GM23338 (cell line): Measurements from ENCODE around the gene HNF1A. TPM values are rescaled to one million over a fixed set of nuclear protein-coding genes. Genes with fewer than 3 reads are reported as not detected.

ENCODE experiments used
- ATAC-seq: fragments of 200-7000 bp; cut with Tn5 transposase; 3 replicates; pipeline ENCODE4 v1.9.1; 2020
- DNase-seq: peaks from one replicate; pipeline ENCODE4 v3.0.0-alpha.2; 2015; ENCODE audit warnings: low spot score
- H2AFZ ChIP-seq: fragments of 200-600 bp; sonication (generic); 2 replicates; pipeline ENCODE4 v1.8.0; 2016; ENCODE audit warnings: antibody characterized with exemption, mild to moderate bottlenecking, moderate library complexity
- H3F3A ChIP-seq: fragments of 200-600 bp; sonication (generic); replicated peaks from 2 replicates; pipeline ENCODE4 v1.8.0; 2017; ENCODE audit warnings: antibody characterized with exemption, mixed run types, low read depth
- H3K27ac ChIP-seq: fragments of 200-600 bp; sonication (generic); 2 replicates; pipeline ENCODE4 v1.6.1; 2016; ENCODE audit warnings: low read depth
- H3K27me3 ChIP-seq: fragments of 200-600 bp; sonication (generic); 2 replicates; pipeline ENCODE4 v1.8.0; 2016; ENCODE audit warnings: mild to moderate bottlenecking, mixed run types, moderate library complexity; ENCODE audit not compliant: insufficient read depth
- H3K36me3 ChIP-seq: fragments of 200-600 bp; sonication (generic); 2 replicates; pipeline ENCODE4 v1.8.0; 2016; ENCODE audit warnings: mild to moderate bottlenecking; ENCODE audit not compliant: insufficient read depth
- H3K4me1 ChIP-seq: fragments of 200-600 bp; sonication (generic); 2 replicates; pipeline ENCODE4 v1.8.0; 2016; ENCODE audit warnings: mild to moderate bottlenecking, moderate library complexity; ENCODE audit not compliant: insufficient read depth
- H3K4me2 ChIP-seq: fragments of 200-600 bp; sonication (generic); 2 replicates; pipeline ENCODE4 v1.7.1; 2017; ENCODE audit warnings: mixed run types
- H3K4me3 ChIP-seq: fragments of 200-600 bp; sonication (generic); 2 replicates; pipeline ENCODE4 v1.6.1; 2016; ENCODE audit warnings: mixed run types
- H3K79me2 ChIP-seq: fragments of 200-600 bp; sonication (generic); replicated peaks from 2 replicates; pipeline ENCODE4 v1.8.0; 2017; ENCODE audit warnings: mild to moderate bottlenecking; ENCODE audit not compliant: insufficient read depth
- H3K9me2 ChIP-seq: fragments of 200-600 bp; sonication (generic); 2 replicates; pipeline ENCODE4 v1.8.0; 2017; ENCODE audit not compliant: insufficient read depth
- H4K20me1 ChIP-seq: fragments of 200-600 bp; sonication (generic); replicated peaks from 2 replicates; pipeline ENCODE4 v1.8.0; 2017; ENCODE audit warnings: mild to moderate bottlenecking; ENCODE audit not compliant: insufficient read depth
- H3K27ac Mint-ChIP-seq: 2 replicates; pipeline ENCODE4 v1.8.0; 2020; ENCODE audit warnings: inconsistent platforms, mild to moderate bottlenecking, moderate library complexity, mixed read lengths
- H3K27me3 Mint-ChIP-seq: 3 replicates; pipeline ENCODE4 v1.8.0; 2022; ENCODE audit warnings: low read depth, mild to moderate bottlenecking, moderate library complexity, mixed read lengths, inconsistent platforms; ENCODE audit not compliant: insufficient read depth, poor library complexity
- H3K36me3 Mint-ChIP-seq: 3 replicates; pipeline ENCODE4 v1.8.0; 2021; ENCODE audit warnings: low read depth, mild to moderate bottlenecking, inconsistent platforms, moderate library complexity, mixed read lengths
- H3K4me1 Mint-ChIP-seq: 3 replicates; pipeline ENCODE4 v1.8.0; 2020; ENCODE audit warnings: mild to moderate bottlenecking, inconsistent platforms, mixed read lengths
- H3K4me3 Mint-ChIP-seq: 3 replicates; pipeline ENCODE4 v1.8.0; 2021; ENCODE audit warnings: moderate library complexity, mild to moderate bottlenecking, inconsistent platforms, mixed read lengths
- H3K9me3 Mint-ChIP-seq: 3 replicates; pipeline ENCODE4 v1.8.0; 2020; ENCODE audit warnings: moderate library complexity, mild to moderate bottlenecking, inconsistent platforms, mixed read lengths
- CREB1 ChIP-seq: fragments of 250-450 bp; sonication (Bioruptor Pico); IDR thresholded peaks from 2 replicates; pipeline ENCODE4 v1.5.0; 2020; ENCODE audit warnings: low read depth, mild to moderate bottlenecking, moderate library complexity
- EZH2 ChIP-seq: fragments of 200-600 bp; sonication (generic); IDR thresholded peaks from one replicate; pipeline ENCODE4 v1.8.0; 2017; ENCODE audit warnings: antibody characterized with exemption, mild to moderate bottlenecking, low read depth; ENCODE audit not compliant: unreplicated experiment
- EZH2phosphoT487 ChIP-seq: fragments of 200-600 bp; sonication (generic); IDR thresholded peaks from one replicate; pipeline ENCODE4 v1.8.1; 2018; ENCODE audit warnings: antibody characterized with exemption; ENCODE audit not compliant: unreplicated experiment
- JUNB ChIP-seq: IDR thresholded peaks from one replicate; pipeline ENCODE4 v1.6.1; 2016; ENCODE audit warnings: antibody characterized with exemption; ENCODE audit not compliant: unreplicated experiment
- NANOG ChIP-seq: IDR thresholded peaks from 2 replicates; pipeline ENCODE4 v1.6.1; 2016; ENCODE audit warnings: antibody characterized with exemption, borderline replicate concordance
- POLR2AphosphoS5 ChIP-seq: IDR thresholded peaks from 2 replicates; pipeline ENCODE4 v1.6.1; 2016; ENCODE audit warnings: antibody characterized with exemption, low read depth
- STAT1 ChIP-seq: IDR thresholded peaks from one replicate; pipeline ENCODE4 v1.6.1; 2016; ENCODE audit warnings: antibody characterized with exemption; ENCODE audit not compliant: unreplicated experiment
- ZNF331 ChIP-seq: fragments of 250-450 bp; sonication (Bioruptor Pico); IDR thresholded peaks from 2 replicates; pipeline ENCODE4 v1.5.0; 2020; ENCODE audit warnings: low read depth, mild to moderate bottlenecking, moderate library complexity
- polyA plus RNA-seq: library from polyadenylated mRNA; unstranded; fragments of >200 nt; fragmentation: Nextera tagmentation; extraction: Ambion mirVana; gene quantifications from 2 replicates; pipeline ENCODE4 v1.2.1, GENCODE V29; 2016
- total RNA-seq: library from RNA; depleted of rRNA; stranded (reverse); fragments of >200 nt; shearing (Covaris generic); gene quantifications from 2 replicates; pipeline ENCODE4 v1.2.3, GENCODE V29; 2014
- TF ChIP-seq, protein P1 (sequence below): IDR thresholded peaks from 2 replicates; pipeline ENCODE4 v1.6.1; 2016; ENCODE audit warnings: antibody characterized with exemption
- TF ChIP-seq, protein P2 (sequence below): fragments of 250-450 bp; sonication (Bioruptor Pico); IDR thresholded peaks from 2 replicates; pipeline ENCODE4 v1.5.0; 2020; ENCODE audit warnings: mild to moderate bottlenecking, moderate library complexity

The HNF1A gene
- total and polyA plus RNA-seq, 2 experiments from 2014 or later, result 0.11 TPM; not detected in 1

DNA sequence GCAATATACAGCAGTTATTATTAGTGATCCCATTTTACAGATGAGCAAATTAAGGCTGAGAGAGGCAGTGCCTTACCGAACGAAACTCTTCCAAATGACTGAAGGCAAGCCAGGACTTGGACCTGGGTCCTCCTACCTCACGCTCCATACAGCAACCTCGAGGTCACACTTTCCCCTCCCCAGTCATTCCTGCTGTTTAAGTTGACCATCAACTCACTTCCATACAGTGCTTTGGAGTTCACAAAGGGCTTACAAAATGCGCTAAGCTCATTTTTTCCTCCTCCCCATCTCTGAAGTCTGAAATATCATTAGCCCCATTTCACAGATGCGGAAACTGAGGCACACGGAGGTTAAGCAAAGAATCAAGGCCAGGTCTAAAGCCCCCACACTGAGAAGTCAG is 4.3 kb downstream of the HNF1A start:
- H4K20me1 ChIP-seq, result no peaks in the 10 kb centered on the region
- Mint-ChIP-seq H3K9me3 (no peaks in the 10 kb centered on the region; the same call in 2 of the 3 replicates), H3K4me1 (peaks cover 19% of the 10 kb centered on the region), H3K27ac (no peak overlapping the region), H3K27me3 (peaks cover 2% of the 10 kb centered on the region), H3K36me3 (no peaks in the 10 kb centered on the region; the same call in 2 of the 3 replicates), H3K4me3 (no peak overlapping the region)
- H3K4me1 ChIP-seq, result peaks cover 9% of the 10 kb centered on the region; the same call in 1 of the 2 replicates
- H3K4me2 ChIP-seq, result no peak overlapping the region
- no peak overlapping the region for H3K27ac ChIP-seq
- H3K79me2 ChIP-seq, result no peaks in the 10 kb centered on the region
- no peaks in the 10 kb centered on the region for H3K36me3 ChIP-seq
- TF ChIP-seq EZH2phosphoT487 (no peak), CREB1 (CRISPR knock-in tag) (no peak), POLR2AphosphoS5 (no peak), EZH2 (no peak), NANOG (no peak), ZNF331 (CRISPR knock-in tag) (no peak), STAT1 (no peak), JUNB (no peak)
- TF ChIP-seq, protein P1, sequence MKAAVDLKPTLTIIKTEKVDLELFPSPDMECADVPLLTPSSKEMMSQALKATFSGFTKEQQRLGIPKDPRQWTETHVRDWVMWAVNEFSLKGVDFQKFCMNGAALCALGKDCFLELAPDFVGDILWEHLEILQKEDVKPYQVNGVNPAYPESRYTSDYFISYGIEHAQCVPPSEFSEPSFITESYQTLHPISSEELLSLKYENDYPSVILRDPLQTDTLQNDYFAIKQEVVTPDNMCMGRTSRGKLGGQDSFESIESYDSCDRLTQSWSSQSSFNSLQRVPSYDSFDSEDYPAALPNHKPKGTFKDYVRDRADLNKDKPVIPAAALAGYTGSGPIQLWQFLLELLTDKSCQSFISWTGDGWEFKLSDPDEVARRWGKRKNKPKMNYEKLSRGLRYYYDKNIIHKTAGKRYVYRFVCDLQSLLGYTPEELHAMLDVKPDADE, result no peak
- TF ChIP-seq, protein P2, sequence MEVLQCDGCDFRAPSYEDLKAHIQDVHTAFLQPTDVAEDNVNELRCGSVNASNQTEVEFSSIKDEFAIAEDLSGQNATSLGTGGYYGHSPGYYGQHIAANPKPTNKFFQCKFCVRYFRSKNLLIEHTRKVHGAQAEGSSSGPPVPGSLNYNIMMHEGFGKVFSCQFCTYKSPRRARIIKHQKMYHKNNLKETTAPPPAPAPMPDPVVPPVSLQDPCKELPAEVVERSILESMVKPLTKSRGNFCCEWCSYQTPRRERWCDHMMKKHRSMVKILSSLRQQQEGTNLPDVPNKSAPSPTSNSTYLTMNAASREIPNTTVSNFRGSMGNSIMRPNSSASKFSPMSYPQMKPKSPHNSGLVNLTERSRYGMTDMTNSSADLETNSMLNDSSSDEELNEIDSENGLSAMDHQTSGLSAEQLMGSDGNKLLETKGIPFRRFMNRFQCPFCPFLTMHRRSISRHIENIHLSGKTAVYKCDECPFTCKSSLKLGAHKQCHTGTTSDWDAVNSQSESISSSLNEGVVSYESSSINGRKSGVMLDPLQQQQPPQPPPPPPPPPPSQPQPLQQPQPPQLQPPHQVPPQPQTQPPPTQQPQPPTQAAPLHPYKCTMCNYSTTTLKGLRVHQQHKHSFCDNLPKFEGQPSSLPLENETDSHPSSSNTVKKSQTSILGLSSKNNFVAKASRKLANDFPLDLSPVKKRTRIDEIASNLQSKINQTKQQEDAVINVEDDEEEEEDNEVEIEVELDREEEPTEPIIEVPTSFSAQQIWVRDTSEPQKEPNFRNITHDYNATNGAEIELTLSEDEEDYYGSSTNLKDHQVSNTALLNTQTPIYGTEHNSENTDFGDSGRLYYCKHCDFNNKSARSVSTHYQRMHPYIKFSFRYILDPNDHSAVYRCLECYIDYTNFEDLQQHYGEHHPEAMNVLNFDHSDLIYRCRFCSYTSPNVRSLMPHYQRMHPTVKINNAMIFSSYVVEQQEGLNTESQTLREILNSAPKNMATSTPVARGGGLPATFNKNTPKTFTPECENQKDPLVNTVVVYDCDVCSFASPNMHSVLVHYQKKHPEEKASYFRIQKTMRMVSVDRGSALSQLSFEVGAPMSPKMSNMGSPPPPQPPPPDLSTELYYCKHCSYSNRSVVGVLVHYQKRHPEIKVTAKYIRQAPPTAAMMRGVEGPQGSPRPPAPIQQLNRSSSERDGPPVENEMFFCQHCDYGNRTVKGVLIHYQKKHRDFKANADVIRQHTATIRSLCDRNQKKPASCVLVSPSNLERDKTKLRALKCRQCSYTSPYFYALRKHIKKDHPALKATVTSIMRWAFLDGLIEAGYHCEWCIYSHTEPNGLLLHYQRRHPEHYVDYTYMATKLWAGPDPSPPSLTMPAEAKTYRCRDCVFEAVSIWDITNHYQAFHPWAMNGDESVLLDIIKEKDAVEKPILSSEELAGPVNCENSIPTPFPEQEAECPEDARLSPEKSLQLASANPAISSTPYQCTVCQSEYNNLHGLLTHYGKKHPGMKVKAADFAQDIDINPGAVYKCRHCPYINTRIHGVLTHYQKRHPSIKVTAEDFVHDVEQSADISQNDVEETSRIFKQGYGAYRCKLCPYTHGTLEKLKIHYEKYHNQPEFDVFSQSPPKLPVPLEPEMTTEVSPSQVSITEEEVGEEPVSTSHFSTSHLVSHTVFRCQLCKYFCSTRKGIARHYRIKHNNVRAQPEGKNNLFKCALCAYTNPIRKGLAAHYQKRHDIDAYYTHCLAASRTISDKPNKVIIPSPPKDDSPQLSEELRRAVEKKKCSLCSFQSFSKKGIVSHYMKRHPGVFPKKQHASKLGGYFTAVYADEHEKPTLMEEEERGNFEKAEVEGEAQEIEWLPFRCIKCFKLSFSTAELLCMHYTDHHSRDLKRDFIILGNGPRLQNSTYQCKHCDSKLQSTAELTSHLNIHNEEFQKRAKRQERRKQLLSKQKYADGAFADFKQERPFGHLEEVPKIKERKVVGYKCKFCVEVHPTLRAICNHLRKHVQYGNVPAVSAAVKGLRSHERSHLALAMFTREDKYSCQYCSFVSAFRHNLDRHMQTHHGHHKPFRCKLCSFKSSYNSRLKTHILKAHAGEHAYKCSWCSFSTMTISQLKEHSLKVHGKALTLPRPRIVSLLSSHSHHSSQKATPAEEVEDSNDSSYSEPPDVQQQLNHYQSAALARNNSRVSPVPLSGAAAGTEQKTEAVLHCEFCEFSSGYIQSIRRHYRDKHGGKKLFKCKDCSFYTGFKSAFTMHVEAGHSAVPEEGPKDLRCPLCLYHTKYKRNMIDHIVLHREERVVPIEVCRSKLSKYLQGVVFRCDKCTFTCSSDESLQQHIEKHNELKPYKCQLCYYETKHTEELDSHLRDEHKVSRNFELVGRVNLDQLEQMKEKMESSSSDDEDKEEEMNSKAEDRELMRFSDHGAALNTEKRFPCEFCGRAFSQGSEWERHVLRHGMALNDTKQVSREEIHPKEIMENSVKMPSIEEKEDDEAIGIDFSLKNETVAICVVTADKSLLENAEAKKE (CRISPR knock-in tag), result no peak
- H3F3A ChIP-seq, result no peaks in the 10 kb centered on the region
- no peaks in the 10 kb centered on the region for H3K27me3 ChIP-seq
- ATAC-seq (no peak), DNase-seq (no peak)
- H3K9me2 ChIP-seq, result no peaks in the 10 kb centered on the region
- H3K4me3 ChIP-seq, result no peak overlapping the region
- no peak overlapping the region for H2AFZ ChIP-seq
